MM.1S (cell line): ENCODE data around the gene GOLGA2.

Experiments used
- CTCF ChIP-seq: fragments of 300-600 bp; sonication (generic); IDR thresholded peaks from 2 replicates; pipeline ENCODE4 v1.5.1; 2016; ENCODE audit warnings: antibody characterized with exemption, low read length, mixed read lengths
- EZH2 ChIP-seq: fragments of 300-600 bp; sonication (generic); optimal IDR thresholded peaks from 2 replicates; pipeline ENCODE3; 2017; ENCODE audit warnings: low read depth, mild to moderate bottlenecking, antibody characterized with exemption, low read length, mixed read lengths
- EZH2phosphoT487 ChIP-seq: fragments of 300-600 bp; sonication (generic); IDR thresholded peaks from 2 replicates; pipeline ENCODE4 v1.6.1; 2018; ENCODE audit warnings: antibody characterized with exemption, low read length

- TF ChIP-seq CTCF (no peak), EZH2 (no peak), EZH2phosphoT487 (no peak)
These were observed 61.0 kb downstream of the GOLGA2 start for GRCh38 chr9:128214571-128215490.
